Activated CD8-positive, alpha-beta memory T cell treated with anti-CD3 and anti-CD28 coated beads for 4 hours (primary cell): ENCODE results near the gene PAK4.
"Not testable (repeated sequence)": the region's sequence is repeated elsewhere in the genome, so short reads cannot be mapped to it uniquely, and the experiment has no call there.

Experiments
- DNase-seq, 2 donors: peaks; one replicate each; pipeline ENCODE4 v3.0.0-alpha.2; 2020; ENCODE audit warnings: low read depth in 2 of 2

Gene PAK4

DNA sequence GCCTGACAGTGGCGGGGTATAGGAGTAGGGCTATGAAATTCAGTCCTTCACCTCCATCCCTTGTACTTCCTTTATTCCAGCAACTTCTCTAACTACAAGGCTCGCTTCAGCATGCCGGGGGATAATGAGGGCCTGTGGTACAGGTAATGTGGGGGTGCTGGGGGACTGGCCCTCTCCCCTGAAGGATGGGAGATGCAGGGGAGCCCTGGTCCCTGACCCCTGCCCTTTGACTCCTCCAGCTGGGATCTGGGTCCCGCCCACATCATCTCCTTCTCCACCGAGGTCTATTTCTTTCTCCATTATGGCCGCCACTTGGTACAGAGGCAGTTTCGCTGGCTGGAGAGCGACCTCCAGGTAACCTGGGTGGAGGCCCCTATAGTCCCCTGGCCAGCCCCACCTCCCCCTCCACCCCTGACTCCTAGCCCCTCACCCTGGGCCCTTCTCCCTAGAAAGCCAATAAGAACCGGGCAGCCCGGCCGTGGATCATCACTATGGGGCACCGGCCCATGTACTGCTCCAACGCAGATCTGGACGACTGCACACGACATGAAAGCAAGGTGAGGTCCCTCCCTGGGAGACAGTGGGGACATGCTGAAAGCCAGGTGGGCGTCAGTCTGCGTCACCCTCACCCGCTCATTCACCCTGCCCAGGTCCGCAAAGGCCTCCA is 25.0 kb upstream of the PAK4 start:
- DNase-seq = no peak

DNA sequence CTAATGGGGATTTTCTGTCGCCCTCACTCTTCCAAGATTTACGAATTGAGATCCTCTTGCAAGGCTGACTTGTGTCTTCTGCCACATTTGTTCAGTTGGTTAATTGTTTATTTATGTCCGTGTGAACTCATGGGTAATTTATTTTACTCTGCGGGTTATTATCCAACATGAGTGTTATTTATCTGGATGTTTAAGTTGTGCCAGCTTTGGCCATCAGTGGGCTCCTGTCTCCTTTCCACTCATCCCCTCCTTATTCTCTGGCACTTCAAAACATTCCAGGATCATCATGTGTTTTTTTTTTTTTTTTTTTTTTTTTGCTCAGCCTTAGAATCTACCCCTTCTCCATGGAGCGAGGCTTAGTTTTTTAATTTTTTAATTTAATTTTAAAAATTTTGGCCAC is 22.4 kb upstream of the PAK4 start:
- DNase-seq = no peak

- no peak for DNase-seq
These were observed 21.4 kb upstream of the PAK4 start for GRCh38 chr19:39104186-39104596.

- DNase-seq = no peak
These were observed 19.4 kb upstream of the PAK4 start for GRCh38 chr19:39106194-39106593.

- no peak for DNase-seq
These were observed 15.9 kb upstream of the PAK4 start for GRCh38 chr19:39109641-39110040.

DNA sequence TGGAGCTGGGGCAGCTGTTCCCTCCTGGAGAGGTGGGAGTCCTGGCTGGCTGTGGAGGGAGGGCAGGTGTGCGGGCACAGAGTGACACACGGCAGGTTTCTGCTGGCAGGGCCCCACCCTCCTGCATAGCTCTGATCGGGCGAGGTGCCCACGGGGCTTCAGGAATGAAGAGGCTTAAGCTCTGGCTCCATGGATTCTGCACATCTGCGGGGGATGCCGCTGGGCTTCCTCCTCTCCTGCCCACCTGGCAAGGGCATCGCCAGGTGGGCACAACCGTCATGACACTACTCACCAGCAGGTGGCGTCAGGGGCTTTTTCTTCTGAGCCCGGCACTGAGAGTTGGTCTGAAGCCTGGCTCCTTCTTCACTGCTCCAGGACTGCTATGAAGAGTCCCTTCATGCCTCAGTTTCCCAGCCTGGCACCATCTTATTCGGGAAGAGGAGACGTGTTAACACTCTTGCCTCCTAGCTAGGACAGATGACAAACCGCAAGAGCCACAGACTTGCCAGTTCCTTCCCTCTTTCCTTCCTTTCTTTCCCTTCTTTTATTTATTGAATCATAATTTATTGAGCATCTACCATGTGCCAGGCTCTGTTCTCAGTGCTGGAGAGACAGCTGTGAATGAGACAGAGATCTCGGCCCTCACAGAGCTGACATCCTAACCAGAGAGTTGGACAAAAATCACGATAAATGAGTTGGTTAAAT is 15.2 kb upstream of the PAK4 start:
- DNase-seq = peak; percentile 49 to 51

GRCh38 chr19:39111593-39112199 is 13.9 kb upstream of the PAK4 start:
- DNase-seq = no peak

DNA sequence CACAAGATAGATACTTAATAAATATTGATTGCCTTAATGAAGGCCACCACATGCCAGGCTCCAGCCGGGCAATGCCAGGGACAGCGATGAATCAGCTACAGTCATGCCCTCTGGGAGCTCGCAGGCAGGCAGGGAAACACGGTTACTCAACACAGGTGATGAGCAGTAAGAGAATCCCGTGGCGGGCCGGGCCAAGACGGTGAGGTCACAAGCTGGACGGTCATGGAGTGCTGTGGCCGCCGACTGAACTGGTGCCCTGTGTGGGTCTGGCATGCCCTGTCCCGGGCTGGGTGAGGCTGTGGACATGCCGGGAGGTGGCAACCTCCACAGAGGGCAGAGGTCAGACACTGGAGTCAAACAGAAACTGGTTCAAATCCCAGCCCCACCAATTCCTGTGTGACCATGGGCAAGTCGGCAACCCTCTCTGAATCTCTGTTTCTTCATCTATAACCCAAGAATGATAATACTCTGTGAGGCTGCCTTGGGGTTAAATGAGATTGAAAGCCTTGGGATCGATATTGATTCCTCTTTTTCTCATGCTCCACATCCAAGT is 13.2 kb upstream of the PAK4 start:
- DNase-seq = no peak

GRCh38 chr19:39113199-39113598 is 12.4 kb upstream of the PAK4 start:
- DNase-seq = no peak

GRCh38 chr19:39115105-39115847 is 10.3 kb upstream of the PAK4 start:
- no peak for DNase-seq

DNA sequence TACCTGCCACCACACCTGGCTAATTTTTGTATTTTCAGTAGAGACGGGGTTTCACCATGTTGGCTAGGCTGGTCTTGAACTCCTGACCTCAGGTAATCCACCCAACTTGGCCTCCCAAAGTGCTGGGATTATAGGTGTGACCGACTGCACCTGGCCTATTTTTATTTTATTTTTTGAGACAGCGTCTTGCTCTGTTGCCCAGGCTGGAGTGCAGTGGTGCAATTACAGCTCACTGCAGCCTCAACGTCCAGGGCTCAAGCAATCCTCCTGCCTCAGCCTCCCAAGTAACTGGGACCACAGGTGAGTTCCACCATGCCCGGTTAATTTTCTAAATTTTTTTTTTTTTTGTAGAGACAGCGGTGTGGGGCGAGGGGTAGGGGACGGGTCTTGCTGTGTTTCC is 8.6 kb upstream of the PAK4 start:
- not testable (repeated sequence) for DNase-seq

GRCh38 chr19:39119830-39120229 is 5.8 kb upstream of the PAK4 start:
- DNase-seq = no peak

DNA sequence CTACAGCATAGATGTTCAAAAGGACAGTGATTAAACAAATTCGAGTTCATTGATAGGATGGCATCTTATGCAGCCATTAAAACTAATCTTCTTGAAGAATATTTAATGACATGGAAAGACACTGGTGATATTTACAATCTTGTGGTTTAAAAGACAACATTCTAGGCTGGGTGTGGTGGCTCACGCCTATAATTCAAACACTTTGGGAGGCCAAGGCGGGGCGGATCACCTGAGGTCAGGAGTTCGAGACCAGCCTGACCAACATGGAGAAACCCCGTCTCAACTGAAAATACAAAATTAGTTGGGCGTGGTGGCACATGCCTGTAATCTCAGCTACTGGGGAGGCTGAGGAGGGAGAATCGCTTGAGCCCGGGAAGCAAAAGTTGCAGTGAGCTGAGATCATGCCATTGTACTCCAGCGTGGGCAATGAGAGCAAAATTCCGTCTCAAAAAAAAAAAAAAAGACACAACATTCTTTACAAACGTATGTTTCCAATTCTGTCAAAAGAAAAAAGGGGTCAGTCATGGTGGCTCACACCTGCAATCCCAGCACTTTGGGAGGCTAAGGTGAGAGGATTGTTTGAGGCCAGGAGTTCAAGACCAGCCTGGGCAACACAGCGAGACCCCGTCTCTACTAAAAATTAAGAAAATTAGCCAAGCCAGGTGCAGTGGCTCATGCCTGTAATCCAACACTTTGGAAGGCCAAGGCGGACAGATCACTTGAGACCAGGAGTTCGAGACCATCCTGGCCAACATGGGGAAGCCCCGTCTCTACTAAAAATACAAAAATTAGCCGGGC is 2.5 kb upstream of the PAK4 start:
- no peak for DNase-seq

GRCh38 chr19:39124136-39124764 is 1.3 kb upstream of the PAK4 start:
- DNase-seq = no peak

DNA sequence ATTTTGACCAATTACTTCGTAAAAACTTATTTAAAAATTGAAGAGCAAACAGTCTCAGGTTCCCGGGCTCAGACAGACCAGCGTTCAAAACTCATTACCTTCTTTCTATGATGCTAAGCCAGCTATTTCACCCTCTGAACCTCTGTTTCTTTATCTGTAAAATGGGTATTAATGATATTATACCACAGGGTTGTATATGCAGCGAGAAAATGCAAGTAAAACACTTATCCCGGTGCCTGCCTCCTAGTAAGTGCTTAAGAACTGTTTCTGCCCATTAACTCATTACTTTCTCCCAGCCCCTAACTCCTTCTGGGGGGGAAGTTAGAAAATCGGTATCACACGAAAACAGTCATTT is 410 bp upstream of the PAK4 start:
- DNase-seq = no peak

DNA sequence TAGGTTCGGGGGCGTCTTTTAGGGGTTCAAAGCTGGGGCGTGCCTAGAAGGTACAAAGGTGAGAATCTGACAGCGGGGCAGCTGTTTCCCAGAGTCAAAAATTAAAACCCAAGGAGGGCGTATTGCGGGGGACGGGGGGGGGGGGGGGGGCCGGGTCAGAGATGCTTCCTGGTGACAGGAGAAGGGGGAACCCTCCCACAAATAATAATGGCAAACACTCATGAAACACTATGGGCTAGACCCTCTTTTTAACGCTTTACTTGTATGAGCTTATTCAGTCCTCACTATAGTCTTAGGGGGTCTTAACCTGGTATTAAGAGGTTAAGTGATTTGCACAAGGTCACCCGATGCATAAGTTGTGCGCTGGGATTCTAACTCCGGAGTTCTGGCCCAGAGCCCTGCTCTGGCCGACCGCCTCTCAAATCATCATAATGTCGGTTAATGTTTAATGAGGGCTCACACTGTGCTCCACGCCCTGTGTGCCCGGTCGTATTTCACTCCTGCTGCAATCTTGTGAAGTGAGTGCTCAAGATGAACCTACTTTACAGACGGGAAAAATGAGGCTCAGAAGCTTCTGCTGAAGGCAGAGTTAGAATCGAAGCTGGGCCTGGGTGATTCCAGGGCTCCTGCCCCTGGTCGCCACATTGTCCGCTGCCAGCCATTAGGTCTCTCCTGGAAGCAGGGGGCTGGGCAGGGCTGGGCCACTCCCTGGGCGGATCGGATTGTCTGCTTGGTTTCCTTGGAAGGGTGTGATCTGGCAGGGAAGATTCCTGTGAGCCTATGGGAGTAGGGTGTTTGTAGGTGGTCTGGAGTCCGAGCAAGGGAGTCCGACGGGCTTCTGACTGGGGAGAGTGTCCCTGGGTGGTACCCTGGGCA is 964 bp downstream of the PAK4 start:
- no peak for DNase-seq

- DNase-seq = no peak
These were observed 2.4 kb downstream of the PAK4 start for GRCh38 chr19:39127812-39128515.

GRCh38 chr19:39128516-39129079 is 3.0 kb downstream of the PAK4 start:
- DNase-seq = no peak

DNA sequence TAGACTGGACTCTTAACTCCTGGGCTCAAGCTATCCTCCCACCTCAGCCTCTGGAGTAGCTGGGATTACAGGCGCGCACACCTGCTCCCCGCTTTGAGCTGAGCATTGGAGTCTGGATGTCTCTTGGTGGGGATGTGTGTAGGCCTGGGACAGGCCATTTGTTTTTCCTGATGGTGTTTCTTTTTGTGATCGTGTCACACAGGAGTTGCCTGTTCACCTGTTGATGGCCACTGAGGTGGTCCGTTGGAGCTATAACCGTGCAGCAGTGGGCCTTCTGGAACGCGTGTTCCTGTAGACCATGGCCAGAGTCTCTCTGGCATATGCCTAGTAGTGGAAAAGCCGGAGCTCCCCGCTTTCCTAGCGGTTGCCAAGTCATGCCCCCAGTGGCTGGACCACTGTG is 3.5 kb downstream of the PAK4 start:
- no peak for DNase-seq
